ENCODE data around the gene SLC24A4. TPM values are rescaled to one million over a fixed set of nuclear protein-coding genes. Genes with fewer than 3 reads are reported as not detected.

Gene SLC24A4
- total RNA-seq, 1 experiment from 2014 or later, result not detected

DNA sequence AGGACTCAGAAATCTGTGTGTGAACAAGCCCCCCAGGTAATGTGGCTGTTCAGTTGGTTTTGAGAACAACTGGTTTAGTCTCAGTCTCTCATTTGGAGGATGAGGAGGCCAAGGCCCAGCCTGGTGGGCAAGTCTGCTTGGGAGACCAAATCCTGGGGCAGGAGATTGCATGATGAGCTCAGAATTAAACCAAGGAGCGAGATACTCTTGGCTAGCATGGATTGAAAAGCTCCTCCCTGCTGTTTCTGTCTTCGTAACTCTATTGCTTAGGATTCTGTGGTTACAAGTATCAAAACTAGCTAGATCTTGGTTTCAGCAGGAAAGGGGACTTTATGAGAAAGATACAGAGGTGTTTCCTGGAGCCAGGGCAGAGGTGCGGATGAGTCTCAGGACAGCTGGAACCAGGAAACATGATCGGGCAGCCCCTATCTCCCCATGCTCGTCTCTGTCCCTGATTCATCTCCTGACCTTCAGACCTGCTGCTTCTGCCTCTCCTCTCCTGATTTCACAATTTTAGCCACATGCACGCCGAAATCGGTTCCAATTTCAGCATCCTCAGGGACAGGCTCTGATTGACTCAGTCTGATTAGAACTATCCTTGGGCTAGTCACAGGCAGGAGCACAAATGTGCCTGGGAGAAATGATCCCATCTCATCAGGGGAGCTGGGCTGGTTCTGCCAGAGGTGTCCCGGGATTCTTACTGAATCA lies 150.4 kb downstream of the SLC24A4 start:
- peak; percentile 84 for DNase-seq (ENCODE audit: low read depth)

- no peak for DNase-seq (ENCODE audit: low read depth)
Measured at GRCh38 chr14:92473969-92474535, 151.1 kb downstream of the SLC24A4 start.

GRCh38 chr14:92475037-92475436 lies 152.1 kb downstream of the SLC24A4 start:
- DNase-seq (ENCODE audit: low read depth), result no peak

DNA sequence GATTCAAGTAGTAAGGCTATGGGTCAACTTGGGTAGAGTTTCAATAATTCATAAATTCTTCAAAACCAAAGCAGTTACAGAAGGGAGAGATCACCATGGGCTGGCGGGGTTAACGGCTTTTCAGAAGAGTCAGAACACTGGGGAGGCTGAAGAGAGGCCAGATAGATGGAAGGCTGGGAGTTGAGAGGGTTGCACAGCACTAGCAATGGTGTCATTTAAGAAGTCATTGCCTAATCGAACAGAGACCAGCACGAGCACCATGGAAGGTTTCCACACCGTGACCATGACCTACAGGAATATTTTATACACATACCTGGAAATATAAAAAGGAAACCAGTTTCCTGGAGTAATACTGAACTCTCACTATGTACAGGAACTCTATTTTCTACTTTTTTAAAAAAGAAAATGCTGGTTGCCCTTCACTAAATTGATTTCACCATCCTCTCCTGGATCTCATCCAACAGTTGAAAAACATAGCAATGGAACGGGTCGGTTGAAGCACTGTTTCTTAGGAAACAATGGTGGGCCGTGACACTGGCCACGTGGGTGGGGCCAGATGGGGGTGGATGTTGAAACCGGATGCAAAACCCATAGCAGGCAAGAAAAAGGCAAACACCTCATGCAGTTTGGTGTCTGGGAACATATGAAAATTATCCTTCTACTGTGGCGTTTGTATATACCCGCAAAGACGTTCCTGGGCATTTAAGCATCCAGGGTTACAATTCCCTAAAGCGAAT lies 152.7 kb downstream of the SLC24A4 start:
- DNase-seq (ENCODE audit: low read depth), result no peak

DNA sequence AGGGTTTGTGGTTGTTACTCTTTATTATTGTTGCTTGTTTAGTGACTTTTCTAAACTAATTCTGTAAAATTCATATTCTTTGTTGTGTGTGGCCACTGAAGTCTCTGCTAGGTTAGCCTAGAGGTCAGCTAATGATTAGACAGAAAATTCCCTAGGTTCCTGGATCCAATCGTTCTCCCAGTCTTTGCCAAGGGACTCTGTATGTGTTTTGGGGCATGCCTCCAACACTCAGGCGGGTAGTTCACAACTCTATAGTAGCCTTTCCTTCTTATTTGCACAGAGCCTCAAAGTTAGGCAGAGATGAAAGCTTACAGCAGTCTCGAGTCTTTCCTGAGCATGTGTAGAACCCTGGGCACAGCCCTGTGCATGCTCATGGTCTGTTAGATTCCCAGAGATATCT lies 157.9 kb downstream of the SLC24A4 start:
- DNase-seq (ENCODE audit: low read depth), result no peak

DNA sequence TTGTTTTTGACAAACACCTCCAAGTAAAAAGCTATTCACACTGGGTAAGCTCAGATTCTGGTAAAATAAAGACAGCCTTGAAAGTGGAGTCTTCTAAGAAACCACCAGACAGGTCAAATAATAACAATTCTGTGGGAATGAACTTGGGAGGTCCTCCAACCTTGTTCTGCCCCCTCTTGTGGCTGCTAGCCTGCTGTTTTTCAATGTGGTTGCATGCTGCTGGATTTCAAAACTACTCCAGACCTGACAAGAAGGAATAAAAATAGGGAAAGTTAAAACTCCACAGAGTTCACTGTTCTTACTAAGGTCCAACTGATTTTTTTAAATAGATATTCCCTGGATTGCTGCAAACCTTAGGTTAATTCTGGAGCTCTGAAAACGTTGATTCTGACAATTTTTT lies 158.4 kb downstream of the SLC24A4 start:
- no peak for DNase-seq (ENCODE audit: low read depth)

DNA sequence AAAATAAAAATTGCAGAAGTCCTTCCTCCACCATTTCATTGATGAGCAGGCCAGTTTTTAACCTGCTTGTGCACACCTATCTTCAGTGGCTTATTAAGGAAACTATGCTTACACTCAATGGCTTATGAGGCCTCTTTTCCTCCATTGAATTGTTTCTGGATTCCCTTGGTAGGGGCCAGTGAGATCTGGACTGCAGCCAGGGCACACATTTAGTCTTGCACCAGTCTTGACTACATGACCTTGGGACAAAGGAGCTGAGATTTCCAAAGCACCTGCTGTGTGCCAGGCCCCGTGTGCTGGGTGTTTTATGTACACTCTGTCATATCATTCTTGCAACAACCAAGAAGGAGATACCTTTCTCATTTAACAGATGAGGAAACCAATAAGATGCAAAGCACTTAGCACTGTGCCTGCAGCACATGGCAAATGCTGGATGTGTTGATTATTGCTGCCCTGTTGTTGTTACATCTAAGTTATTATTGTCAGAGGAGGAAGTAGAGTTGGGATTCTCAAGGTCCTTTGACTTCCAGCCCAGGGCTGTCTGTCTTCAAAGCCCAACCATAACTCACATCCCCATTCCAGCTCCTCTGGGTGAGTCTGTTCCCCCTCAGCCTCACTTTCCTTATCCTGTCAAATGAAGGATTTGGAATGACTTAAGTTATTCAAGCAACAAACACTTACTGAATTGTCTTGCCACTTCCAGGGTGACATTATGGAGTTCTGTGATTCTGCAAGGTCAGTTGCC lies 159.0 kb downstream of the SLC24A4 start:
- no peak for DNase-seq (ENCODE audit: low read depth)

DNA sequence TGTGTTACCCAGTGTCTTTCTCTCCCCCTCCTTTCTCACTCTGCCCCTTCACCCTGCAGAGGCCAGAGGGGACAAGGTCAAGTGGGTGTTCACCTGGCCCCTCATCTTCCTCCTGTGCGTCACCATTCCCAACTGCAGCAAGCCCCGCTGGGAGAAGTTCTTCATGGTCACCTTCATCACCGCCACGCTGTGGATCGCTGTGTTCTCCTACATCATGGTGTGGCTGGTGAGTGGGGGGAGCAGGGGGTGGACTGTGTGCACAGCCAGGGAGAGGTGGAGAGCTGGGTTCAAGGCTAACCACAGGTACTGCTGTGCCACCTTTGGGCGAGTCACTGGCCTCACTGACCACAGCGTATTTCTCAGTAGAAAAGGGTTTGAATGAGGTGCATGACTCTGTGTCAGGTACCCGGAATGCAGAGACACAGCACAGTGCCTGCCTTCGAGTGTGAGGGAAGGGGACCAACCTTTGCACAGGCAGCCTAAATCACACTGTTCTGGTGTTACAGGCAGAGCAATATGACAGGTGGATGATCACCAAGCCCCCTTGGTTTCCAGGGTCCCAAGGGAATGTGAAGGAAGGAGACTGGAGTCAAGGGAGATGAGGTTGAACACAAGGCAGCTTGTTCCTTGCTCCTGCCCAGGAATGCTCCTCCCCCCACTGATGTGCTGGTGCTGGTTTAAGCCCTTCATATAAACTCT lies 159.8 kb downstream of the SLC24A4 start:
- no peak for DNase-seq (ENCODE audit: low read depth)

DNA sequence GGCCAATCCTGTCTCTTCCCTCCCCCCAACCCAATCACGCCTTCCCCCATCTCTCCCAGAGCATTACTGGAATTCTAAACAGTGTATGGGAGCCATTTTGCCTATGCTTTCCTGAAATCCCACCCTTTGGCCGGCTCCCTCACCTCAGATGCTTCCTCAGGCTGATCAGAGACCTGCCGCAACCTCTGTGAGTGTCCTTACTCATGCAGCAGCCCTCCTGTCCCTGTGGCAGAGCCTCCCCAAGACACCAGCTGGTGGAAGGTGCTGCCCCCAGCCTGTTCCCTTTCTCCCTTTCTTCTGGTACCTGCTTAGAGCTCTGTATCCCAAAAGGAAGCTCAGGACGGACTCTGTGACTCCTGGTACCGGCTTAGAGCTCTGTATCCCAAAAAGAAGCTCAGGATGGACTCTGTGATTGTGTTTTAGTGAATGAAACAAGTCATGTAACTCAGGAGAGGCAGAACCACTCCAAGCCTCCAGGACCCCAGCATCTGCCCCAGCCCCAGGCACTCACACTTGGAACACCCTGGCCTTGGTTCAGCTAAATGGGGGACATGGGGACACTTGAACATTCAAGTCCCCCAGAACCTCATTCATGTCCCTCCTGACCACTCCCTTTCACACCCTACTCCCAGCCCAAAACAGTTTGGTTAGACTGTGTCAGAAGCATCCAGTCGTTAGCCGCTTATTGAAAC lies 161.3 kb downstream of the SLC24A4 start:
- DNase-seq (ENCODE audit: low read depth), result no peak

DNA sequence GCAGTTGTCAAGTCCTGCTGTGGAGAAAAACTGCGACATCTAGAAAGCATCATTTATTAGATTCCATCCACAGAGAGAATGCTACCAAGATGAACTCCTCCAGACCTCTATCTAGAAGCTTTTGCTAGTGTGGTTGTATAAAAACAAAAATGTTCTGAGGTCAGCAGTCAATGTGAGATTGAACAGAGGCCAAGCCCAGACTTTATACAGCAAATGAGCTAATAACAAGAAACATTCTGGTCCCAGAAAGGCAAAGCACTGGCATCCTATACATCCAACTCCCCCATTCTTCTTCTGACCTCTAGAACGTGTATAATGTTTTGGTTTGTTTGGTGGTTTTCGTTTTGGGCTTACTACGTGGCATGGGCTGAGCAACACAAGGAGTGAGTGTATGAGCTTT lies 163.9 kb downstream of the SLC24A4 start:
- DNase-seq (ENCODE audit: low read depth), result no peak

GRCh38 chr14:92487513-92488133 lies 164.7 kb downstream of the SLC24A4 start:
- no peak for DNase-seq (ENCODE audit: low read depth)

DNA sequence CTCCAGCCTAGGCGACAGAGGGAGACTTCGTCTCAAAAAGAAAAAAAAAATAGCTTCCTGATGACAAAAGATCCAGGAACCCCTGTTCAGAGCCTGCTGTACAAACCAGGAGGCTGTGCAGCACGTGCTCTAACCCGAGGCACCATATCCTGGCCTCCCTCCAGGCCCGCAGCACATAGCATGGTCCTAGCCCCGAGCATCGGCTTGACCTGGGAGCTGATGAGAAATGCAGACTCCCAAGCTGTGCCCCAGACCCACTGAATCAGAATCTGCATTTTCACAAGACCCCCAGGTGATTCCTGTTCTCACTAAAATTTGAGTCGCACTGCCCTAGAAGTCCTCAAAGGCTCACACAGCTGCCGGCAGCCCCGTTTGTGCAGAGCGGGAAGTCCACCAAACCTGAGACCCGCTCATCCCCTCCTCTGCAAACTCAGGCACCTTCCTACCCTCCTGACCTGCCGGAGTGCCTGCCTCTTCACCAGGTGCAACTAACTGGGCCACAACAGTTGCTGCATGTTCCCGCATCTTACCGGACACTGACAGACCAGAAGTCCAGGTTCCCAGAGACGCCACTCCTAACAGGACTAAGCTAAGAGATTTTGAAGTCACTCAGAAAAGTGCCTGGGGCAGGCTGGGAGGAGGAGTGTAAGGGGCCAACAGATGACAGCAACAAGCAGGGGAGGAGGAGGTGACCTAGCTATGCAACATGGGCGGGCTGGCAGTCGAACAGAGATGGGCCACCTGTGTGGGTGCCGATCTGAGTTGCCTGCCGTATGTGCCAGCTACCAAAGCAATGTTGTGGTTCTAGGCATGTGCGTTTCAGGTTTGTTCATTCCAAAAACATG lies 166.7 kb downstream of the SLC24A4 start:
- DNase-seq (ENCODE audit: low read depth), result no peak

GRCh38 chr14:92490239-92490959 lies 167.4 kb downstream of the SLC24A4 start:
- DNase-seq (ENCODE audit: low read depth), result no peak

- no peak for DNase-seq (ENCODE audit: low read depth)
Measured at GRCh38 chr14:92491782-92492181, 168.8 kb downstream of the SLC24A4 start.

DNA sequence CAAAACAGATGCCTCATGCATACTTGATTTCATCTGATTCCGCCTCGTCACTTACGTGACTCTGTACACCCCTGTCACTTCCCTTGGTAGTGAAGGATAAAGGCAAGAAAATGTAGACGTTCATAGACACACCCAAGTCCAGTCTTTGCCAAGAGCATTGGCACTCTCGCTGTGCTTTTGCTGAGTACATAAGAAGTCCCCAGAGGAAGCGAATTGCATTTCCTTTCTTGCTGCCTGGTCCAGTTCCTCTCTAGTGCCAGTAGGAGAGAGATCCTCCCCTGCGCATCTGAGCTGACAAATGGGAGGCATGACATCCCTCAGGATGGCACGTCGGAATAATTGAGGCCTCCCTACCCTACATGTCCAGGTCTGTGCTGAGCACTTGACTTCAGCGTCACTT lies 169.3 kb downstream of the SLC24A4 start:
- DNase-seq (ENCODE audit: low read depth), result no peak

DNA sequence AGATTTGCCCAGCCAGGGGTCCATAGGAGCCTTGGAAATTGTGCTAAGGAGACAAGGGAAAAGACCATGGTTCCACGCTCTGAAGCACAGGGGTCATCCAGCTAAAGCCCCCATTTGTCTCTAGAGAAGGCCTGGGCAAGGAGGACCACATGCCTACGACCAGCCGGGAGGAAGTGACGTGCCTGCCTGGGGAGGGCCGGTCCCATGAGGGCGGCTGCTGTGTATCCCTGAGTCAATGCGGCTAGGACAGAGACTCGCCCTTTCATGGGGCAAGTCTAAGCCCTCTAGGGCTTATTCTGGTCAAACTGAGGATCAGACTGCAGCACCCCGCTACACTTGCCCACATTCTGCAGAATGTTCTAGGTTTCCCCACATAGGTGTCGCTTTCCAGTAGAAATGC lies 170.1 kb downstream of the SLC24A4 start:
- no peak for DNase-seq (ENCODE audit: low read depth)

DNA sequence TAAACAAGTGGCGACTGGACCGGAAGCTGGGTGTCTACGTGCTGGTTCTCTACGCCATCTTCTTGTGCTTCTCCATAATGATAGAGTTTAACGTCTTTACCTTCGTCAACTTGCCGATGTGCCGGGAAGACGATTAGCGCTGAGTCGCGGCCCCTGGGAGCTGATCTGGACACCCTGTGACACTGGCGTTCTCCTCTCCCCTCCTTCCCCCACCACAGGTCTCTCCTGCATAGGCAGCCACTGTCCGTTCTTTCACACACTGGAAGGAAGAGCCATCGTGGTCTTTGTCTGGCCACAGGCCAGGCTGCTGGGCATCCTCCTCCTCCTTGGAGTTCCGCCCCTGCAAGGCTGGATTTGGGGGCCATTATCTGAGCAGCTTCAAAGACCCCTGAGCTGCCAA lies 170.5 kb downstream of the SLC24A4 start:
- no peak for DNase-seq (ENCODE audit: low read depth)

DNA sequence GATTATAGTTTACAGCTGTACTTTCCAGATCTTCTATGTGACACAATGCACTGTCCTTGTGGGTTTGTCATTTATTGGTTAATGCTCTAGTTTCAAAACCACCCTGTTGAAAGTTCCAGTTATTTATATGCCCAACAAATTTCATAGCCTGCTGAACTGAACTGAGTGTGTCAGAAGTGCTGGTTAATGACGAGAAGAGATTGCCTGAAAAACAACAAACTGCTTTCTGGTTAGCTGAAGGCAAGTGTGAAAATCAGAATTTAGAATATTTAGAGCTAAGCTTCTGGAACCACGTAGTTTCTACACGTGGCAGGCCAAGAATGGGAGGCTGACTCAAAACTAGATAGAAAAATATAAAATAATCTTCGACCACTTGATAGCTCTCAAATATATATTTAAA lies 171.5 kb downstream of the SLC24A4 start:
- DNase-seq (ENCODE audit: low read depth), result no peak

GRCh38 chr14:92495027-92495426 lies 172.1 kb downstream of the SLC24A4 start:
- no peak for DNase-seq (ENCODE audit: low read depth)
